HG03097 (cell line): ENCODE data around the gene SNX30.

Experiments
- ATAC-seq: cut with Tn5 transposase; IDR thresholded peaks from one replicate; pipeline ENCODE4 v1.9.1; 2021; ENCODE audit not compliant: unreplicated experiment, low FRiP score

The SNX30 gene

GRCh38 chr9:112751056-112751795, 666 bp downstream of the SNX30 start:
- ATAC-seq, result no peak

GRCh38 chr9:112752334-112753125, 2.0 kb downstream of the SNX30 start:
- ATAC-seq, result no peak

- ATAC-seq, result no peak
These were observed 3.2 kb downstream of the SNX30 start for GRCh38 chr9:112753725-112754124.

- ATAC-seq, result no peak
These were observed 4.0 kb downstream of the SNX30 start for GRCh38 chr9:112754578-112754977.

GRCh38 chr9:112755016-112755427, 4.5 kb downstream of the SNX30 start:
- no peak for ATAC-seq

- no peak for ATAC-seq
These were observed 5.1 kb downstream of the SNX30 start for GRCh38 chr9:112755675-112756074.

GRCh38 chr9:112757282-112757883, 6.8 kb downstream of the SNX30 start:
- no peak for ATAC-seq

- no peak for ATAC-seq
These were observed 7.4 kb downstream of the SNX30 start for GRCh38 chr9:112757940-112758339.

- ATAC-seq, result no peak
These were observed 10.3 kb downstream of the SNX30 start for GRCh38 chr9:112760821-112761220.

GRCh38 chr9:112761912-112762655, 11.5 kb downstream of the SNX30 start:
- ATAC-seq, result no peak

GRCh38 chr9:112762726-112763518, 12.4 kb downstream of the SNX30 start:
- no peak for ATAC-seq

- no peak for ATAC-seq
These were observed 13.8 kb downstream of the SNX30 start for GRCh38 chr9:112764344-112764743.

- ATAC-seq, result no peak
These were observed 14.3 kb downstream of the SNX30 start for GRCh38 chr9:112764837-112765236.

- no peak for ATAC-seq
These were observed 14.7 kb downstream of the SNX30 start for GRCh38 chr9:112765281-112765680.

- ATAC-seq, result no peak
These were observed 21.0 kb downstream of the SNX30 start for GRCh38 chr9:112771359-112772214.

- no peak for ATAC-seq
These were observed 21.6 kb downstream of the SNX30 start for GRCh38 chr9:112772215-112772509.

GRCh38 chr9:112772551-112772950, 22.0 kb downstream of the SNX30 start:
- ATAC-seq, result no peak

GRCh38 chr9:112774006-112774996, 23.7 kb downstream of the SNX30 start:
- ATAC-seq, result no peak
